Uterus (tissue), 4 donors: ENCODE results near the gene GRAPL. TPM values are rescaled to one million over a fixed set of nuclear protein-coding genes. Genes with fewer than 3 reads are reported as not detected.
"Not testable (repeated sequence)": the region's sequence is repeated elsewhere in the genome, so short reads cannot be mapped to it uniquely, and the experiment has no call there.

Experiments used
- DNase-seq, 2 donors: peaks; one replicate each; pipeline ENCODE4 v3.0.0-alpha.2; 2019 to 2020
- H3K27ac ChIP-seq, 2 donors: fragments of 200-600 bp; sonication (generic); 1 replicate in 1 of 2; 2 replicates in 1 of 2; pipeline ENCODE4 v1.5.1; 2016 to 2018
- H3K27me3 ChIP-seq, 2 donors: fragments of 200-600 bp; sonication (generic); one replicate each; pipeline ENCODE4 v1.5.1; 2018 to 2019; ENCODE audit warnings: control low read depth in 1 of 2
- H3K36me3 ChIP-seq, 2 donors: fragments of 200-600 bp; sonication (generic); one replicate each; pipeline ENCODE4 v1.5.1; 2019; ENCODE audit warnings: control low read depth in 1 of 2
- H3K4me1 ChIP-seq, 2 donors: fragments of 200-600 bp; sonication (generic); one replicate each; pipeline ENCODE4 v1.5.1; 2018 to 2019; ENCODE audit warnings: control low read depth in 1 of 2
- H3K4me3 ChIP-seq, 2 donors: fragments of 200-600 bp; sonication (generic); 1 replicate in 1 of 2; 2 replicates in 1 of 2; pipeline ENCODE4 v1.5.1; 2018 to 2019; ENCODE audit warnings: mild to moderate bottlenecking in 1 of 2
- H3K9me3 ChIP-seq, 2 donors: fragments of 200-600 bp; sonication (generic); one replicate each; pipeline ENCODE4 v1.5.1; 2019; ENCODE audit warnings: control low read depth in 1 of 2
- intact Hi-C: fragments of 100-400 bp; cut with DNase I; formaldehyde crosslinking; loops from one replicate; pipeline ENCODE4 v1.15.1; 2023; ENCODE audit warnings: low total_unique reads
- total RNA-seq, 4 donors: library from RNA; depleted of rRNA in 3 of 4; stranded (reverse); fragments of >200 nt in 3 of 4; gene quantifications; one replicate each; pipeline versions ENCODE4 v1.1.0 to v1.2.4, GENCODE V29; 2014 to 2023
- donor health status: DM: yes; HTN: yes; CAD: no.

The GRAPL gene
- 1 to 10 TPM in 2 of 4 donors, not detected in 2; 8.5 to 9.5 TPM for total RNA-seq

- H3K36me3 ChIP-seq, DNase-seq, intact Hi-C loops: not testable (repeated sequence)
Observed at GRCh38 chr17:19127148-19127980, at the start of gene GRAPL. Gene GRAPL, plus strand, starts transcription at chr17:19127589. Its CDS starts 31 bp downstream, at chr17:19127620.

GRCh38 chr17:19088804-19089685, 38.3 kb upstream of the GRAPL start:
- intact Hi-C loops, result not testable (repeated sequence)

More at GRCh38 chr17:19127148-19127980, at the start of gene GRAPL:
- not testable (repeated sequence) for H3K4me1 ChIP-seq, H3K27me3 ChIP-seq, H3K4me3 ChIP-seq, H3K9me3 ChIP-seq, H3K27ac ChIP-seq

GRCh38 chr17:19090058-19090772, 37.2 kb upstream of the GRAPL start:
- H3K27ac ChIP-seq, intact Hi-C loops, H3K27me3 ChIP-seq, H3K36me3 ChIP-seq, H3K9me3 ChIP-seq, DNase-seq, H3K4me3 ChIP-seq, H3K4me1 ChIP-seq: not testable (repeated sequence)

More at GRCh38 chr17:19088804-19089685, 38.3 kb upstream of the GRAPL start:
- not testable (repeated sequence) for H3K4me3 ChIP-seq, H3K36me3 ChIP-seq, H3K9me3 ChIP-seq, H3K4me1 ChIP-seq, H3K27me3 ChIP-seq
- DNase-seq, result peak in 1 of 2 donors; percentile 30
- peak overlapping the region in 1 of 2 donors; percentile 72 for H3K27ac ChIP-seq

GRCh38 chr17:19092737-19093683, 34.4 kb upstream of the GRAPL start:
- H3K4me1 ChIP-seq, H3K27me3 ChIP-seq, H3K36me3 ChIP-seq, H3K9me3 ChIP-seq, intact Hi-C loops, H3K4me3 ChIP-seq: not testable (repeated sequence)
- peak overlapping the region; percentile 50 to 72 for H3K27ac ChIP-seq
- DNase-seq, result peak; percentile 28 to 73

GRCh38 chr17:19093684-19094438, 33.5 kb upstream of the GRAPL start:
- H3K4me1 ChIP-seq, H3K27me3 ChIP-seq, intact Hi-C loops, H3K9me3 ChIP-seq, H3K36me3 ChIP-seq, H3K4me3 ChIP-seq: not testable (repeated sequence)
- peak overlapping the region; percentile 50 to 72 for H3K27ac ChIP-seq
- DNase-seq, result peak in 1 of 2 donors; percentile 31

- intact Hi-C loops, H3K27ac ChIP-seq: not testable (repeated sequence)
Observed at GRCh38 chr17:19108517-19108916, 18.9 kb upstream of the GRAPL start.

GRCh38 chr17:19110189-19111097, 16.9 kb upstream of the GRAPL start:
- H3K27me3 ChIP-seq, DNase-seq, H3K4me1 ChIP-seq, H3K36me3 ChIP-seq, intact Hi-C loops, H3K9me3 ChIP-seq: not testable (repeated sequence)
- Histone ChIP-seq H3K4me3 (peak overlapping the region in 1 of 2 donors; percentile 42), H3K27ac (peak overlapping the region; percentile 83 to 87)

More at GRCh38 chr17:19108517-19108916, 18.9 kb upstream of the GRAPL start:
- H3K9me3 ChIP-seq, H3K36me3 ChIP-seq, H3K4me1 ChIP-seq, H3K4me3 ChIP-seq, DNase-seq, H3K27me3 ChIP-seq: not testable (repeated sequence)
